GM23338 (cell line): ENCODE measurements around the gene NFIB. TPM values are rescaled to one million over a fixed set of nuclear protein-coding genes. Genes with fewer than 3 reads are reported as not detected.

ENCODE experiments used
- ATAC-seq: fragments of 200-7000 bp; cut with Tn5 transposase; 3 replicates; pipeline ENCODE4 v1.9.1; 2020
- DNase-seq: peaks from one replicate; pipeline ENCODE4 v3.0.0-alpha.2; 2015; ENCODE audit warnings: low spot score
- H2AFZ ChIP-seq: fragments of 200-600 bp; sonication (generic); 2 replicates; pipeline ENCODE4 v1.8.0; 2016; ENCODE audit warnings: antibody characterized with exemption, mild to moderate bottlenecking, moderate library complexity
- H3F3A ChIP-seq: fragments of 200-600 bp; sonication (generic); replicated peaks from 2 replicates; pipeline ENCODE4 v1.8.0; 2017; ENCODE audit warnings: antibody characterized with exemption, mixed run types, low read depth
- H3K27ac ChIP-seq: fragments of 200-600 bp; sonication (generic); 2 replicates; pipeline ENCODE4 v1.6.1; 2016; ENCODE audit warnings: low read depth
- H3K27me3 ChIP-seq: fragments of 200-600 bp; sonication (generic); 2 replicates; pipeline ENCODE4 v1.8.0; 2016; ENCODE audit warnings: mild to moderate bottlenecking, mixed run types, moderate library complexity; ENCODE audit not compliant: insufficient read depth
- H3K36me3 ChIP-seq: fragments of 200-600 bp; sonication (generic); 2 replicates; pipeline ENCODE4 v1.8.0; 2016; ENCODE audit warnings: mild to moderate bottlenecking; ENCODE audit not compliant: insufficient read depth
- H3K4me1 ChIP-seq: fragments of 200-600 bp; sonication (generic); 2 replicates; pipeline ENCODE4 v1.8.0; 2016; ENCODE audit warnings: mild to moderate bottlenecking, moderate library complexity; ENCODE audit not compliant: insufficient read depth
- H3K4me2 ChIP-seq: fragments of 200-600 bp; sonication (generic); 2 replicates; pipeline ENCODE4 v1.7.1; 2017; ENCODE audit warnings: mixed run types
- H3K4me3 ChIP-seq: fragments of 200-600 bp; sonication (generic); 2 replicates; pipeline ENCODE4 v1.6.1; 2016; ENCODE audit warnings: mixed run types
- H3K79me2 ChIP-seq: fragments of 200-600 bp; sonication (generic); replicated peaks from 2 replicates; pipeline ENCODE4 v1.8.0; 2017; ENCODE audit warnings: mild to moderate bottlenecking; ENCODE audit not compliant: insufficient read depth
- H3K9me2 ChIP-seq: fragments of 200-600 bp; sonication (generic); 2 replicates; pipeline ENCODE4 v1.8.0; 2017; ENCODE audit not compliant: insufficient read depth
- H4K20me1 ChIP-seq: fragments of 200-600 bp; sonication (generic); replicated peaks from 2 replicates; pipeline ENCODE4 v1.8.0; 2017; ENCODE audit warnings: mild to moderate bottlenecking; ENCODE audit not compliant: insufficient read depth
- H3K27ac Mint-ChIP-seq: 2 replicates; pipeline ENCODE4 v1.8.0; 2020; ENCODE audit warnings: inconsistent platforms, mild to moderate bottlenecking, moderate library complexity, mixed read lengths
- H3K27me3 Mint-ChIP-seq: 3 replicates; pipeline ENCODE4 v1.8.0; 2022; ENCODE audit warnings: low read depth, mild to moderate bottlenecking, moderate library complexity, mixed read lengths, inconsistent platforms; ENCODE audit not compliant: insufficient read depth, poor library complexity
- H3K36me3 Mint-ChIP-seq: 3 replicates; pipeline ENCODE4 v1.8.0; 2021; ENCODE audit warnings: low read depth, mild to moderate bottlenecking, inconsistent platforms, moderate library complexity, mixed read lengths
- H3K4me1 Mint-ChIP-seq: 3 replicates; pipeline ENCODE4 v1.8.0; 2020; ENCODE audit warnings: mild to moderate bottlenecking, inconsistent platforms, mixed read lengths
- H3K4me3 Mint-ChIP-seq: 3 replicates; pipeline ENCODE4 v1.8.0; 2021; ENCODE audit warnings: moderate library complexity, mild to moderate bottlenecking, inconsistent platforms, mixed read lengths
- H3K9me3 Mint-ChIP-seq: 3 replicates; pipeline ENCODE4 v1.8.0; 2020; ENCODE audit warnings: moderate library complexity, mild to moderate bottlenecking, inconsistent platforms, mixed read lengths
- EZH2phosphoT487 ChIP-seq: fragments of 200-600 bp; sonication (generic); IDR thresholded peaks from one replicate; pipeline ENCODE4 v1.8.1; 2018; ENCODE audit warnings: antibody characterized with exemption; ENCODE audit not compliant: unreplicated experiment
- JUNB ChIP-seq: IDR thresholded peaks from one replicate; pipeline ENCODE4 v1.6.1; 2016; ENCODE audit warnings: antibody characterized with exemption; ENCODE audit not compliant: unreplicated experiment
- NANOG ChIP-seq: IDR thresholded peaks from 2 replicates; pipeline ENCODE4 v1.6.1; 2016; ENCODE audit warnings: antibody characterized with exemption, borderline replicate concordance
- POLR2AphosphoS5 ChIP-seq: IDR thresholded peaks from 2 replicates; pipeline ENCODE4 v1.6.1; 2016; ENCODE audit warnings: antibody characterized with exemption, low read depth
- STAT1 ChIP-seq: IDR thresholded peaks from one replicate; pipeline ENCODE4 v1.6.1; 2016; ENCODE audit warnings: antibody characterized with exemption; ENCODE audit not compliant: unreplicated experiment
- polyA plus RNA-seq: library from polyadenylated mRNA; unstranded; fragments of >200 nt; fragmentation: Nextera tagmentation; extraction: Ambion mirVana; gene quantifications from 2 replicates; pipeline ENCODE4 v1.2.1, GENCODE V29; 2016
- total RNA-seq: library from RNA; depleted of rRNA; stranded (reverse); fragments of >200 nt; shearing (Covaris generic); gene quantifications from 2 replicates; pipeline ENCODE4 v1.2.3, GENCODE V29; 2014
- TF ChIP-seq, protein P1 (sequence below): fragments of 250-450 bp; sonication (Bioruptor Pico); IDR thresholded peaks from 2 replicates; pipeline ENCODE4 v1.5.0; 2020; ENCODE audit warnings: mild to moderate bottlenecking, moderate library complexity

NFIB gene
- total and polyA plus RNA-seq, 2 experiments from 2014 or later = 3.9 to 4.7 TPM

DNA sequence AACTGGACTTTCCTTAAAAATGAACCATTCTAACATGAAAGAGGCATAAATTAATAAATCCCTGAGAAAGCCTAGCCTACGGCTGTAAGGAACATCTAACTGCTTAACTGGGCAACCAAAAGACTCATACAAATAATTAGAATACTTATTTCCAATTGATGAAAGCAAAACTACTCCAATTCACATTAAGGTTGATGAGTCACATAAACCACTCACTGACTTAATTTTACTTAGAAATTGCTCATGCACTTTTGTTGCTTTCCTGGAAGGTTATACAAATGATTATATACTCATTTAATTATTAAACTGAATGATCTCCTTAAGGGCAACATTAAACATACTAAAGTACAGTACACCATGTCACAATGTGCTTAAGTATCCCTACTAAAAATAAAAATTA lies 101.9 kb downstream of the NFIB start:
- no peaks in the 10 kb centered on the region for H3K27me3 ChIP-seq
- H3K4me1 ChIP-seq = no peaks in the 10 kb centered on the region; the same call in 1 of the 2 replicates
- H3K9me3 Mint-ChIP-seq = no peaks in the 10 kb centered on the region
- no peak overlapping the region for H2AFZ ChIP-seq
- no peak overlapping the region for H3K4me3 ChIP-seq
- DNase-seq (no peak), ATAC-seq (no peak)
- no peaks in the 10 kb centered on the region for H3F3A ChIP-seq
- no peak overlapping the region for H3K27ac Mint-ChIP-seq
- no peaks in the 10 kb centered on the region for H3K9me2 ChIP-seq
- no peaks in the 10 kb centered on the region for H4K20me1 ChIP-seq
- TF ChIP-seq NANOG (no peak), JUNB (no peak), POLR2AphosphoS5 (no peak), EZH2phosphoT487 (no peak)
- TF ChIP-seq, protein P1, sequence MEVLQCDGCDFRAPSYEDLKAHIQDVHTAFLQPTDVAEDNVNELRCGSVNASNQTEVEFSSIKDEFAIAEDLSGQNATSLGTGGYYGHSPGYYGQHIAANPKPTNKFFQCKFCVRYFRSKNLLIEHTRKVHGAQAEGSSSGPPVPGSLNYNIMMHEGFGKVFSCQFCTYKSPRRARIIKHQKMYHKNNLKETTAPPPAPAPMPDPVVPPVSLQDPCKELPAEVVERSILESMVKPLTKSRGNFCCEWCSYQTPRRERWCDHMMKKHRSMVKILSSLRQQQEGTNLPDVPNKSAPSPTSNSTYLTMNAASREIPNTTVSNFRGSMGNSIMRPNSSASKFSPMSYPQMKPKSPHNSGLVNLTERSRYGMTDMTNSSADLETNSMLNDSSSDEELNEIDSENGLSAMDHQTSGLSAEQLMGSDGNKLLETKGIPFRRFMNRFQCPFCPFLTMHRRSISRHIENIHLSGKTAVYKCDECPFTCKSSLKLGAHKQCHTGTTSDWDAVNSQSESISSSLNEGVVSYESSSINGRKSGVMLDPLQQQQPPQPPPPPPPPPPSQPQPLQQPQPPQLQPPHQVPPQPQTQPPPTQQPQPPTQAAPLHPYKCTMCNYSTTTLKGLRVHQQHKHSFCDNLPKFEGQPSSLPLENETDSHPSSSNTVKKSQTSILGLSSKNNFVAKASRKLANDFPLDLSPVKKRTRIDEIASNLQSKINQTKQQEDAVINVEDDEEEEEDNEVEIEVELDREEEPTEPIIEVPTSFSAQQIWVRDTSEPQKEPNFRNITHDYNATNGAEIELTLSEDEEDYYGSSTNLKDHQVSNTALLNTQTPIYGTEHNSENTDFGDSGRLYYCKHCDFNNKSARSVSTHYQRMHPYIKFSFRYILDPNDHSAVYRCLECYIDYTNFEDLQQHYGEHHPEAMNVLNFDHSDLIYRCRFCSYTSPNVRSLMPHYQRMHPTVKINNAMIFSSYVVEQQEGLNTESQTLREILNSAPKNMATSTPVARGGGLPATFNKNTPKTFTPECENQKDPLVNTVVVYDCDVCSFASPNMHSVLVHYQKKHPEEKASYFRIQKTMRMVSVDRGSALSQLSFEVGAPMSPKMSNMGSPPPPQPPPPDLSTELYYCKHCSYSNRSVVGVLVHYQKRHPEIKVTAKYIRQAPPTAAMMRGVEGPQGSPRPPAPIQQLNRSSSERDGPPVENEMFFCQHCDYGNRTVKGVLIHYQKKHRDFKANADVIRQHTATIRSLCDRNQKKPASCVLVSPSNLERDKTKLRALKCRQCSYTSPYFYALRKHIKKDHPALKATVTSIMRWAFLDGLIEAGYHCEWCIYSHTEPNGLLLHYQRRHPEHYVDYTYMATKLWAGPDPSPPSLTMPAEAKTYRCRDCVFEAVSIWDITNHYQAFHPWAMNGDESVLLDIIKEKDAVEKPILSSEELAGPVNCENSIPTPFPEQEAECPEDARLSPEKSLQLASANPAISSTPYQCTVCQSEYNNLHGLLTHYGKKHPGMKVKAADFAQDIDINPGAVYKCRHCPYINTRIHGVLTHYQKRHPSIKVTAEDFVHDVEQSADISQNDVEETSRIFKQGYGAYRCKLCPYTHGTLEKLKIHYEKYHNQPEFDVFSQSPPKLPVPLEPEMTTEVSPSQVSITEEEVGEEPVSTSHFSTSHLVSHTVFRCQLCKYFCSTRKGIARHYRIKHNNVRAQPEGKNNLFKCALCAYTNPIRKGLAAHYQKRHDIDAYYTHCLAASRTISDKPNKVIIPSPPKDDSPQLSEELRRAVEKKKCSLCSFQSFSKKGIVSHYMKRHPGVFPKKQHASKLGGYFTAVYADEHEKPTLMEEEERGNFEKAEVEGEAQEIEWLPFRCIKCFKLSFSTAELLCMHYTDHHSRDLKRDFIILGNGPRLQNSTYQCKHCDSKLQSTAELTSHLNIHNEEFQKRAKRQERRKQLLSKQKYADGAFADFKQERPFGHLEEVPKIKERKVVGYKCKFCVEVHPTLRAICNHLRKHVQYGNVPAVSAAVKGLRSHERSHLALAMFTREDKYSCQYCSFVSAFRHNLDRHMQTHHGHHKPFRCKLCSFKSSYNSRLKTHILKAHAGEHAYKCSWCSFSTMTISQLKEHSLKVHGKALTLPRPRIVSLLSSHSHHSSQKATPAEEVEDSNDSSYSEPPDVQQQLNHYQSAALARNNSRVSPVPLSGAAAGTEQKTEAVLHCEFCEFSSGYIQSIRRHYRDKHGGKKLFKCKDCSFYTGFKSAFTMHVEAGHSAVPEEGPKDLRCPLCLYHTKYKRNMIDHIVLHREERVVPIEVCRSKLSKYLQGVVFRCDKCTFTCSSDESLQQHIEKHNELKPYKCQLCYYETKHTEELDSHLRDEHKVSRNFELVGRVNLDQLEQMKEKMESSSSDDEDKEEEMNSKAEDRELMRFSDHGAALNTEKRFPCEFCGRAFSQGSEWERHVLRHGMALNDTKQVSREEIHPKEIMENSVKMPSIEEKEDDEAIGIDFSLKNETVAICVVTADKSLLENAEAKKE (CRISPR knock-in tag) = no peak
- no peaks in the 10 kb centered on the region for H3K79me2 ChIP-seq
- no peak overlapping the region for H3K4me2 ChIP-seq
- H3K36me3 Mint-ChIP-seq = no peaks in the 10 kb centered on the region
- no peak overlapping the region for H3K4me3 Mint-ChIP-seq
- no peaks in the 10 kb centered on the region for H3K36me3 ChIP-seq
- peaks cover 2% of the 10 kb centered on the region for H3K27me3 Mint-ChIP-seq
- peaks cover 22% of the 10 kb centered on the region for H3K4me1 Mint-ChIP-seq
- no peak overlapping the region for H3K27ac ChIP-seq

DNA sequence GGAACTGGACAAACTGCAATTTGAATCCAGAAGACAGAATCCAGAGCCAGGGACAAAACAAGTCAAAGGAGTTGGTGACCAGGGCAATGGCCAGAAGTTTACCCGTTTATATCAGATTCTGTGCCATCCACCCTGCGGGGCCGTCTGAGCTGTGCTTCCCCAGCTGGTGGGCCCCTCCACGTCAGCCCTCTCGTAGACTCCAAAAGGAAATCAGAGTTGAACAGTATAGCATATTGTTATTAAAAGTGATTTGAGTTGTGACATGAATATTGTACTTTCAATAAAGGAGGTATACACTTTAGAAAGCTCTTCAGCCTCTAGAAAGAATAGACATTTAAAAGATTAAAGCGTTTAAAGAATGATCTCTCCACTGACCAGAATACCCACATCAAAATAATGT lies 102.4 kb downstream of the NFIB start:
- H3K4me2 ChIP-seq = no peak overlapping the region
- H2AFZ ChIP-seq = no peak overlapping the region
- Mint-ChIP-seq H3K27ac (no peak overlapping the region), H3K36me3 (no peaks in the 10 kb centered on the region), H3K9me3 (no peaks in the 10 kb centered on the region), H3K4me1 (peaks cover 22% of the 10 kb centered on the region), H3K4me3 (no peak overlapping the region), H3K27me3 (peaks cover 2% of the 10 kb centered on the region)
- H3K27ac ChIP-seq = no peak overlapping the region
- H3K27me3 ChIP-seq = no peaks in the 10 kb centered on the region
- no peak for TF ChIP-seq STAT1
- H3K79me2 ChIP-seq = no peaks in the 10 kb centered on the region
- ATAC-seq (no peak), DNase-seq (no peak)
- H4K20me1 ChIP-seq = no peaks in the 10 kb centered on the region
- no peak overlapping the region for H3K4me3 ChIP-seq
- no peaks in the 10 kb centered on the region for H3K36me3 ChIP-seq
- H3K9me2 ChIP-seq = no peaks in the 10 kb centered on the region
- no peaks in the 10 kb centered on the region; the same call in 1 of the 2 replicates for H3K4me1 ChIP-seq
- no peaks in the 10 kb centered on the region for H3F3A ChIP-seq
